HG03575 (cell line): ENCODE measurements around the gene CACYBP.

Experiments
- ATAC-seq: cut with Tn5 transposase; IDR thresholded peaks from one replicate; pipeline ENCODE4 v1.9.1; 2021; ENCODE audit not compliant: unreplicated experiment, insufficient number of reproducible peaks, low FRiP score; ENCODE audit errors: extremely low read depth

Gene CACYBP

DNA sequence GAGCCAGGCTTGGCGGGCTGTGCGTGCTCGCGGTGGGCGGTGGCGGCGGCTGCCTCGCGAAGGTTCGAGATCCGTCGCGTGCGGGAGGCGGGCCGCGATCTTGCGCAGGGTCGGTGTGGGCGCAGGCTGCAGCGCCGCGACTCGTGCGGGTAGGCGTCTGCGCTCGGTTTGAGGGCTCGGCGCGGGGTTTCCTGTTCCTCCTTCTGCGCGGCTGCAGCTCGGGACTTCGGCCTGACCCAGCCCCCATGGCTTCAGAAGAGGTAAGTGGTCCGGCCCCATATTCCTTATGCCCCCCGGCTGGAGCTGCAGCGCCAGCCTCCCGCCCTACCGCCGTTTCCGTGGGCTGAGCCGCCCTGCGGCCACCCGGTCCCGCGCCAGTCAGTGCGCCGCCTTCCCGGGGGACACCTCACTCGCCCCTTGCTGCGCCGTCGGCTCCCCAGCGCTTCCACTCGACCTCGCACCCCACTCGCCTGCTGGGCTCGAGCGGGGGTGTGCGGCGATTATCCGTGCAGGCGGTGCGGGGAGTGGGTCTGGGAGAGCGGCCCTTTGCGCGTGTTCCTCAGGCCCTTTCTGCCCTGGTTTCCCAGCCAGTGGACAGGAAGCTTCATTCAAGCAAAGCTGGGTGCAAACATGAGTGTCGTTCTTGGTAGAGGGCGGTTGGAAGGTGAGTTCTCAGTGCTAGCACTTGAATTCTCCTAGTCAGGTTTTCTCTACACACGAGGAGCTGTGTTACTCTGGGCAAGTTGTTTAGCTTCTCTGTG, at the start of gene CACYBP:
CACYBP (plus strand) TSS at position 12 of the 761 bp plus-strand sequence; CDS start at position 246, 234 bp downstream.
- ATAC-seq = no peak

GRCh38 chr1:174953285-174954072, 46.3 kb upstream of the CACYBP start:
- no peak for ATAC-seq

DNA sequence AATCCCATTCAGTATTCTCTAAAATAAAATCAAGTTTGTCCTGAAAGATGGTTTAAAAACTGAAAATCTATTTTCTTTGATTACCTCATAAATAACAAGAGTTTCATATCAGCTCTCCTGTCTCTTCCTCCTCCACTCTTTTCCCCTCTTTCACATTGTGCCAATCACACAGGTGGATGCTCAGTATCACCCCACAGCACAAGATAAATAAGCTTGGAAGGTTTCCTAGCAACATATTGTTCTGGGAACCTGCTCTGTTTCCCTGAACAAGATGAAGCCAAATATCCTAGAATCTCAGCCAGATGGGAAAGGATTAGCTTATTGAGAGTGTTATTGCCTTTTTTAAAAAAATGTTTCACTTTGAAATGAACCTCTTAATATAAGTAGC, 45.7 kb upstream of the CACYBP start:
- ATAC-seq = no peak

- no peak for ATAC-seq
Measured at GRCh38 chr1:174954671-174955669, 44.8 kb upstream of the CACYBP start.

GRCh38 chr1:174956086-174956485, 43.7 kb upstream of the CACYBP start:
- no peak for ATAC-seq

DNA sequence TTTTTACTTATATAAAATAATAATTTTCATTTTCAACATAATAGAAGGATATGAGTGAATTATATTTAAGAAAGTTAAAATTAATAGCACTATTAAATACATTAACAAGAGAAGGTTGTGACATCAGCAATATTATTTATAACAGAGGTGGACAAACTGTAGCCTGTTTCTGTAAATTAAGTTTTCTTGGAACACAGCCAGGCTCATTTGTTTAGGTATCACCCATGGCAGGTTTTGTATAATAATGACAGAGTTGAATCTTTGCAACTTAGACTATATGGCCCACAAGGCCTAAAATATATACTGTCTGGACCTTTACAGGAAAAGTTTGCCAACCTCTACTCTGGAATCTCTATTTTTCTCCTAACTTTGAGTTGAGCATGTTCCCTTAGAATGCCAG, 42.8 kb upstream of the CACYBP start:
- no peak for ATAC-seq

GRCh38 chr1:174957829-174958228, 41.9 kb upstream of the CACYBP start:
- ATAC-seq = no peak

- ATAC-seq = no peak
Measured at GRCh38 chr1:174958396-174958795, 41.4 kb upstream of the CACYBP start.

DNA sequence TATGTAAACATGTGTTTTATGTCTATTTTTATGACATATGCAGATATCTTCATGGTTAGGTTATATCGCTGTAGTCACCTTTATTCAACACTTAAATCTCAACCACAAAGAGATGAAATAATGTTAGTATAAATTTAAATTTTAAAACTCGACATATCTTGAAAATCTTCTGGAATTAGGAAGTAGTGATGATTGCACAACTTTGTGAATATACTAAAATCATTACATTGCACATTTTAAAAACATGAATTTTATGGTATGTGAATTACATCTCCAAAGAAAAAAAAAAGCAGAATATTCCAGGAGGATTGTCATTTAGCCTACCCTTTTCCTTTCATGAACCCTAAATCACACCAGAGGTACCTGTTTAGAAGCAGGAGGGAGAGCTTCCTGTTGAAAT, 39.4 kb upstream of the CACYBP start:
- ATAC-seq = no peak

- ATAC-seq = no peak
Measured at GRCh38 chr1:174963529-174964125, 36.1 kb upstream of the CACYBP start.

DNA sequence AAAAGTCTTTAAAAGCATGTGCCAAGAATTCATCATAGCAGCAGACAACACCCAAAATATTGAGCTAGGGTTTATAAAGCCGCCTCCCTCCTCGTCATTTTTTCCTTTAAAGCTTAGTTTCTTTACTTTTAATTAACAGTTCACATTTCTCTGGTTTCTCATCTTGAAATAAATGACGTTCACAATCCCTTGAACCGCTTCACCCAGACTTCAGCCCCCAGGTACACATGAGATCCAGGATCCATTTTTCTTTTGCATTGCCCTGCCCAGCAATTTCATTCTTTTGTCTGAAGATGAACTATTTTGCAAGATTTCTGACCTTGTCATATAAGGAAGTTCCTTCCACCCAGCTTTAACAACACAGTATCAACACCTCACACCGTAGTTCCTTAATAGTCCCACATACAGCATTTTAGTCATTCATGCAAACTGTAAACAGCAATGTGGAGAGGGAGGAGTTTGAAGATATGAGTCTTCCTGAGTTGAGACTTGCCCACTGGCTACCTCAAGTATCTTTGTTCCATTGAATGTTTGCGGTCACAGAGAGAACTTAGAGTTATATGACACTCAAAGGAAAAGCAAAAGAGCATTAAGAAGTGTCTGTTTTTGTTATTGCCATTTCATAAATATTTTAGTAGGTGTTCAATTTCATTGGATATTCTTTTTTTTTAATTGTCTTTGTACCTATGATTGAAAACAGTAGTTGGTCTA, 35.3 kb upstream of the CACYBP start:
- ATAC-seq = no peak

DNA sequence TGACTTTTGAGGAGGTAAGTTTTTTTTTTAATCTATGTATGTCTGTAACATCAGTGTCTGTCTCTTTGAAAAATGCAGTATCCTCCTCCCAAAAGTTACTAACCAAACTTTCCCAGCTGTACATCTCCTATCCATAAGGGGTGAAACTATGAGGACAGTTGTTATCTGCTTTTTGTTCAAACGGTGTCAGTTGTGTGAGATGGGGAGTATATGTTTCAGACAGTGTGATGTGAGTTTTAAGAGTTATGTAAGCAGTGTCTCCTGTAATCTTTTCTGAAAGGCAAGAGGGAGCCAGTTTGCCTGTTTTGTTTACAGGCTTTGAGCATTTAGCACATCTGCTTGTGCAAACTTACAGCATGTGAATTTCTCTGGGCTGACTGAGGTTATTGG, 34.8 kb upstream of the CACYBP start:
- no peak for ATAC-seq

- no peak for ATAC-seq
Measured at GRCh38 chr1:174965362-174966007, 34.3 kb upstream of the CACYBP start.

- ATAC-seq = no peak
Measured at GRCh38 chr1:174966008-174966572, 33.7 kb upstream of the CACYBP start.

GRCh38 chr1:174967845-174968705, 31.7 kb upstream of the CACYBP start:
- ATAC-seq = no peak

DNA sequence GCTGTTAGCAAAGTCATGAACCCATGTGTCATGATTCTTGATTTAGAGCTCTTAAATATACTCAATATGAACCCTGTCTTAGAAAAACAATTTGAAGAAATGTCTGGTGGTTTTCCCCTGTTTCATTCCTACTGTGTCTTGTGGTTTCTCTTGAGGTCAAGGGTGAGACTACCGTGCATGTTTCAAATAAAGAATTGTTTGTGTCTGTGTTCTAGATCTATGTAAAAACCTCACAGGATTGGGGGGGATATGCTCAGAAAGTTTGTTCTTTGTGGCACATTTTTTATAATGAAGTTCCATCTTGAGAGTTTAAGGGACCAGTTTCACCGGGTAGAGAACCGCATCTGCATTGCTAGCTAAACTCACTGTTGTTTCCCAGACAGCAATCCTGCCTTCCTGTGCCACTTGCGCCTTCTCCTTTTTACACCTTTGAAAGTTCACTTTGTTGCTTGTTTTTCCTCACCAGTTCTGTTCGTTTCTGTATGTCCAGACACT, 30.9 kb upstream of the CACYBP start:
- ATAC-seq = peak; percentile 68
